Right lobe of liver (tissue), 6 donors: ENCODE measurements around the gene KCNIP1. TPM values are rescaled to one million over a fixed set of nuclear protein-coding genes. Genes with fewer than 3 reads are reported as not detected.

Experiments used
- ATAC-seq, 4 donors: fragments of 200-7000 bp; cut with Tn5 transposase; one replicate each; pipeline ENCODE4 v1.9.1; 2020; ENCODE audit warnings: mild to moderate bottlenecking in 4 of 4, moderate library complexity in 4 of 4
- DNase-seq, 3 donors: peaks; one replicate each; pipeline ENCODE4 v3.0.0-alpha.2; 2020
- H3K27ac ChIP-seq, 3 donors: fragments of 200-600 bp; one replicate each; pipeline ENCODE4 v1.8.0; 2022
- H3K27me3 ChIP-seq, 2 donors: fragments of 200-600 bp; one replicate each; pipeline ENCODE4 v1.8.0; 2022
- H3K36me3 ChIP-seq, 4 donors: fragments of 200-600 bp; sonication (generic) in 1 of 4; one replicate each; pipeline versions ENCODE4 v1.5.1 to v1.8.0; 2017 to 2022; ENCODE audit warnings: control low read depth in 1 of 4
- H3K4me1 ChIP-seq, 4 donors: fragments of 200-600 bp; sonication (generic) in 1 of 4; one replicate each; pipeline versions ENCODE4 v1.5.1 to v1.8.0; 2017 to 2022; ENCODE audit warnings: control low read depth in 1 of 4
- H3K4me3 ChIP-seq, 3 donors: fragments of 200-600 bp; one replicate each; pipeline ENCODE4 v1.8.0; 2022
- H3K9me3 ChIP-seq, 4 donors: fragments of 200-600 bp; sonication (generic) in 1 of 4; one replicate each; pipeline versions ENCODE4 v1.5.1 to v1.8.0; 2017 to 2022; ENCODE audit warnings: control low read depth in 1 of 4
- CTCF ChIP-seq, 4 donors: fragments of 200-600 bp in 3 of 4; fragments of 450-650 bp in 1 of 4; IDR thresholded peaks; one replicate each; pipeline versions ENCODE4 v1.5.1 to v1.8.0; 2016 to 2022; ENCODE audit warnings: antibody characterized with exemption in 4 of 4, mild to moderate bottlenecking in 2 of 4
- POLR2A ChIP-seq: fragments of 450-650 bp; IDR thresholded peaks from one replicate; pipeline ENCODE4 v1.6.1; 2017; ENCODE audit warnings: antibody characterized with exemption, mild to moderate bottlenecking
- WGBS: methylation state at CpG from one replicate; pipeline ENCODE4 v1.1.6; 2018; ENCODE audit warnings: low coverage, low lambda C conversion rate; ENCODE audit not compliant: insufficient coverage; ENCODE audit errors: missing lambda C conversion rate; 5-methylcytosine and 5-hydroxymethylcytosine counted together
- intact Hi-C, 2 donors: fragments of 100-400 bp; cut with DNase I; formaldehyde crosslinking; loops; one replicate each; pipeline versions ENCODE4 v1.11.2 to v1.14.1; 2022
- total RNA-seq, 6 experiments: library from RNA; depleted of rRNA in 2 of 6; stranded (reverse); fragments of >200 nt in 2 of 6; fragmentation: NEBNext Ultra II Directional in 3 of 6; extraction: Animal tissue kit (Norgen Biotek cat#: 25700) in 3 of 6; gene quantifications; one replicate each; pipeline versions ENCODE4 v1.1.0 to v1.2.4, GENCODE V29; 2016 to 2023
- donor health status: DM: no; HTN: yes; CAD: no.
- donor health status: DM: no; HTN: no; CAD: no.
- donor health status: DM: no; HTN: no; CAD: no.
- donor health status: DM: no; HTN: yes; CAD: no.
- donor health status: DM: no; HTN: yes; CAD: no.

Gene KCNIP1
- total RNA-seq, 6 experiments from 2014 or later = 0.56 TPM; not detected in 5

GRCh38 chr5:170694911-170695310 lies 191.1 kb downstream of the KCNIP1 start:
- intact Hi-C loops = no loop called here
- no peaks in the 10 kb centered on the region for H3K27me3 ChIP-seq
- ATAC-seq (no peak), DNase-seq (no peak)
- 16% methylated on average over 2 of the region's 2 CpGs for WGBS
- H3K36me3 ChIP-seq = no peaks in the 10 kb centered on the region
- no peaks in the 10 kb centered on the region for H3K9me3 ChIP-seq
- TF ChIP-seq CTCF (IDR thresholded peaks at IDR 0.05) (no peak), POLR2A (no peak)
- no peaks in the 10 kb centered on the region for H3K4me1 ChIP-seq
- H3K4me3 ChIP-seq = no peak overlapping the region
- no peak overlapping the region for H3K27ac ChIP-seq

- WGBS = 56% methylated on average over 2 of the region's 2 CpGs
- Histone ChIP-seq H3K27ac (no peak overlapping the region), H3K4me3 (no peak overlapping the region), H3K9me3 (no peaks in the 10 kb centered on the region), H3K4me1 (no peaks in the 10 kb centered on the region), H3K27me3 (no peaks in the 10 kb centered on the region), H3K36me3 (no peaks in the 10 kb centered on the region)
- TF ChIP-seq CTCF (IDR thresholded peaks at IDR 0.05) (no peak), POLR2A (no peak)
- intact Hi-C loops = no loop called here
- ATAC-seq = no peak
- no peak for DNase-seq
Observed at GRCh38 chr5:170697031-170697430, 193.2 kb downstream of the KCNIP1 start.

- Histone ChIP-seq H3K27ac (no peak overlapping the region), H3K4me1 (no peaks in the 10 kb centered on the region), H3K4me3 (no peak overlapping the region), H3K9me3 (no peaks in the 10 kb centered on the region), H3K27me3 (no peaks in the 10 kb centered on the region), H3K36me3 (no peaks in the 10 kb centered on the region)
- intact Hi-C loops = no loop called here
- WGBS = 66% methylated on average over 5 of the region's 5 CpGs
- no peak for TF ChIP-seq CTCF (IDR thresholded peaks at IDR 0.05)
- TF ChIP-seq POLR2A = no peak
- ATAC-seq = no peak
- no peak for DNase-seq
Observed at GRCh38 chr5:170700503-170700902, 196.7 kb downstream of the KCNIP1 start.

- WGBS = 45% methylated on average over 3 of the region's 6 CpGs
- H3K9me3 ChIP-seq = no peaks in the 10 kb centered on the region
- intact Hi-C loops = no loop called here
- ATAC-seq = no peak
- TF ChIP-seq CTCF (IDR thresholded peaks at IDR 0.05) = no peak
- TF ChIP-seq POLR2A = no peak
- no peak overlapping the region for H3K4me3 ChIP-seq
- no peaks in the 10 kb centered on the region for H3K27me3 ChIP-seq
- DNase-seq = no peak
- H3K27ac ChIP-seq = no peak overlapping the region
- H3K4me1 ChIP-seq = no peaks in the 10 kb centered on the region
- H3K36me3 ChIP-seq = no peaks in the 10 kb centered on the region
Observed at GRCh38 chr5:170701334-170701733, 197.5 kb downstream of the KCNIP1 start.
